Prostate gland (tissue), 2 donors: ENCODE results near the gene CDK4. TPM values are rescaled to one million over a fixed set of nuclear protein-coding genes. Genes with fewer than 3 reads are reported as not detected.
"Not testable (repeated sequence)": the region's sequence is repeated elsewhere in the genome, so short reads cannot be mapped to it uniquely, and the experiment has no call there.

ENCODE experiments used
- DNase-seq: peaks from one replicate; pipeline ENCODE4 v3.0.0-alpha.2; 2019; ENCODE audit warnings: low spot score
- H3K27ac ChIP-seq, 2 donors: fragments of 200-600 bp; sonication (generic); 2 replicates each; pipeline ENCODE4 v1.5.1; 2017 to 2019
- H3K27me3 ChIP-seq: fragments of 200-600 bp; sonication (generic); replicated peaks from 2 replicates; pipeline ENCODE4 v1.5.1; 2019; ENCODE audit not compliant: insufficient read depth
- H3K36me3 ChIP-seq, 2 donors: fragments of 200-600 bp; sonication (generic); 1 replicate in 1 of 2; 2 replicates in 1 of 2; pipeline versions ENCODE4 v1.5.1 to v1.8.1; 2017 to 2019
- H3K4me1 ChIP-seq: fragments of 200-600 bp; sonication (generic); replicated peaks from 2 replicates; pipeline ENCODE4 v1.5.1; 2019
- H3K4me3 ChIP-seq, 2 donors: fragments of 200-600 bp; sonication (generic); 2 replicates each; pipeline ENCODE4 v1.5.1; 2017 to 2019
- H3K9me3 ChIP-seq: fragments of 200-600 bp; sonication (generic); 2 replicates; pipeline ENCODE4 v1.5.1; 2017
- CTCF ChIP-seq, 4 experiments: fragments of 200-600 bp in 2 of 4; fragments of 450-650 bp in 2 of 4; sonication (generic) in 2 of 4; IDR thresholded peaks; 1 replicate in 3 of 4; 2 replicates in 1 of 4; pipeline ENCODE4 v1.5.1; 2016 to 2019; ENCODE audit warnings: antibody characterized with exemption in 4 of 4, mild to moderate bottlenecking in 2 of 4, moderate library complexity in 2 of 4
- POLR2A ChIP-seq: fragments of 450-650 bp; IDR thresholded peaks from one replicate; pipeline ENCODE4 v1.6.1; 2016; ENCODE audit warnings: antibody characterized with exemption, mild to moderate bottlenecking
- POLR2AphosphoS5 ChIP-seq: sonication (generic); formaldehyde crosslinking; IDR thresholded peaks from one replicate; pipeline ENCODE4 v1.6.1; 2017; ENCODE audit warnings: antibody characterized with exemption
- WGBS: methylation state at CpG from one replicate; pipeline ENCODE4 v1.1.5; 2018; 5-methylcytosine and 5-hydroxymethylcytosine counted together
- intact Hi-C: fragments of 100-400 bp; cut with DNase I; formaldehyde crosslinking; loops from one replicate; pipeline ENCODE4 v1.14.2; 2022
- total RNA-seq, 2 donors: library from RNA; depleted of rRNA; stranded (reverse); fragments of >200 nt; gene quantifications; one replicate each; pipeline ENCODE4 v1.1.0, GENCODE V29; 2016

The CDK4 gene
- total RNA-seq, 2 donors from 2014 or later: 97.5 to 103 TPM

- no peak for TF ChIP-seq CTCF (IDR thresholded peaks at IDR 0.05)
- TF ChIP-seq POLR2A: no peak
- TF ChIP-seq POLR2AphosphoS5: no peak
- Histone ChIP-seq H3K9me3 (no peaks in the 10 kb centered on the region), H3K4me3 (no peak overlapping the region), H3K36me3 (no peaks in the 10 kb centered on the region), H3K4me1 (peaks cover 5% of the 10 kb centered on the region), H3K27me3 (no peaks in the 10 kb centered on the region), H3K27ac (no peak overlapping the region)
- DNase-seq: no peak
- intact Hi-C loops: no loop called here
- 77% methylated on average over 3 of the region's 3 CpGs for WGBS
Observed at GRCh38 chr12:57775044-57775443, 22.9 kb upstream of the CDK4 start.

GRCh38 chr12:57774634-57775033, 22.5 kb upstream of the CDK4 start:
- intact Hi-C loops, H3K9me3 ChIP-seq, H3K27me3 ChIP-seq, DNase-seq, H3K4me1 ChIP-seq, H3K4me3 ChIP-seq, H3K36me3 ChIP-seq, H3K27ac ChIP-seq: not testable (repeated sequence)
- 89% methylated on average over 11 of the region's 11 CpGs for WGBS

- peaks cover 5% of the 10 kb centered on the region for H3K4me1 ChIP-seq
- TF ChIP-seq POLR2AphosphoS5 (no peak), POLR2A (no peak), CTCF (IDR thresholded peaks at IDR 0.05) (no peak)
- H3K27me3 ChIP-seq: no peaks in the 10 kb centered on the region
- no peaks in the 10 kb centered on the region for H3K9me3 ChIP-seq
- peak; percentile 63 for DNase-seq
- WGBS: under 1% methylated on average over 42 of the region's 67 CpGs
- peak within 1 kb of the TSS; percentile 67 to 88 for H3K4me3 ChIP-seq
- intact Hi-C loops: no loop called here
- H3K36me3 ChIP-seq: no peaks in the 10 kb centered on the region
- peak within 1 kb of the TSS; percentile 86 to 89 for H3K27ac ChIP-seq
Observed at GRCh38 chr12:57772429-57773322, 20.6 kb upstream of the CDK4 start, which contains the start of gene EEF1AKMT3. EEF1AKMT3 (plus strand) TSS chr12:57772614; CDS start chr12:57772725, 111 bp downstream.

- H3K4me3 ChIP-seq: peak within 1 kb of the TSS; percentile 67 to 88
Observed at GRCh38 chr12:57771873-57772428, 19.8 kb upstream of the CDK4 start, which contains the start of gene METTL1. METTL1 (minus strand) TSS chr12:57772105; CDS start chr12:57772083, 22 bp downstream.

More at GRCh38 chr12:57771873-57772428, 19.8 kb upstream of the CDK4 start, which contains the start of gene METTL1:
- H3K27me3 ChIP-seq: no peaks in the 10 kb centered on the region
- no peaks in the 10 kb centered on the region for H3K9me3 ChIP-seq
- TF ChIP-seq CTCF (IDR thresholded peaks at IDR 0.05) (peak in 1 of 4 experiments; percentile 10), POLR2A (peak; percentile 50), POLR2AphosphoS5 (peak; percentile 93)
- H3K4me1 ChIP-seq: peaks cover 5% of the 10 kb centered on the region
- H3K36me3 ChIP-seq: no peaks in the 10 kb centered on the region
- H3K27ac ChIP-seq: peak within 1 kb of the TSS; percentile 86 to 89
- intact Hi-C loops: no loop called here
- 0% methylated on average over 27 of the region's 28 CpGs for WGBS
- peak; percentile 96 for DNase-seq
